ENCODE results near the gene CPB2.

The CPB2 gene

DNA sequence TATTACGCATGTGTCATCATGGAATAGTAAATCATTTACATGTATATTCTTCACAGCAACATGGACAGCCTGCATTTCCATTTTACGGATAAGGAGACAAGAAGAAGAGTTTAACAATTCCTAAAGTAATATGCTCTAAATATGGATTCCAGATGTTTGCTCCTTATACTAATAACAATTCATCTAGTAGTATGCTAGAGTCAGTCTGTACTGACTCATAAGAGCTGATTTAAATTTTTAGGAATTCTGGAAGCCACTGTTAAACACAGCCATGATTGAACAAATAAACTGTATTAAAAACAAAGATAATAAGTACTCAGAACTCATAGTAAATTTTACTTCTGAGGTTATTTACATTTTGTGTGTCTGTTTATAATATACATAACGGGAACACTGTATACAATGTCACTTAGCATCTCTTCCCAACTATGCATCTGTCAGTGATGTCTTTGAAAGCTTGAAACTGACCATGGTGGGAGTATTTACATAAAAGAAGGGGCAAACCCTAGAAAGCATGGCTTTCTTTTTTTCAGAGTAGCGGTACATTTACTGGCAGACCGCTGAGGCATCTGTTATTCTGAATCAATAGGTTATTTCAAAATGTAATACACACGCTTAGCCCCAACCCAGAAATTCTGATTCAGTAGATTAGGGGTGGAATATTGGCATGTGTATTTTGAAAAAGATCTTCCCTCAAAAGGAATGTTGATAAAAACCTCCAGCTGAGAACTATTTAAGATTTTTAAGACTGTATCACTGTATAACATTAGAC lies 65.2 kb downstream of the CPB2 start:
- TF ChIP-seq, protein P1, sequence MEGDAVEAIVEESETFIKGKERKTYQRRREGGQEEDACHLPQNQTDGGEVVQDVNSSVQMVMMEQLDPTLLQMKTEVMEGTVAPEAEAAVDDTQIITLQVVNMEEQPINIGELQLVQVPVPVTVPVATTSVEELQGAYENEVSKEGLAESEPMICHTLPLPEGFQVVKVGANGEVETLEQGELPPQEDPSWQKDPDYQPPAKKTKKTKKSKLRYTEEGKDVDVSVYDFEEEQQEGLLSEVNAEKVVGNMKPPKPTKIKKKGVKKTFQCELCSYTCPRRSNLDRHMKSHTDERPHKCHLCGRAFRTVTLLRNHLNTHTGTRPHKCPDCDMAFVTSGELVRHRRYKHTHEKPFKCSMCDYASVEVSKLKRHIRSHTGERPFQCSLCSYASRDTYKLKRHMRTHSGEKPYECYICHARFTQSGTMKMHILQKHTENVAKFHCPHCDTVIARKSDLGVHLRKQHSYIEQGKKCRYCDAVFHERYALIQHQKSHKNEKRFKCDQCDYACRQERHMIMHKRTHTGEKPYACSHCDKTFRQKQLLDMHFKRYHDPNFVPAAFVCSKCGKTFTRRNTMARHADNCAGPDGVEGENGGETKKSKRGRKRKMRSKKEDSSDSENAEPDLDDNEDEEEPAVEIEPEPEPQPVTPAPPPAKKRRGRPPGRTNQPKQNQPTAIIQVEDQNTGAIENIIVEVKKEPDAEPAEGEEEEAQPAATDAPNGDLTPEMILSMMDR (IDR thresholded peaks at IDR 0.05; ENCODE audit: borderline replicate concordance, extremely low read depth, low read length, poor library complexity, severe bottlenecking), result no peak
- TF ChIP-seq EZH2 (IDR thresholded peaks at IDR 0.05; ENCODE audit: borderline replicate concordance, low read depth, low read length, severe bottlenecking), result no peak
- peaks cover 74% of the 10 kb centered on the region for H3K79me2 ChIP-seq (ENCODE audit: insufficient read depth, low read length)

DNA sequence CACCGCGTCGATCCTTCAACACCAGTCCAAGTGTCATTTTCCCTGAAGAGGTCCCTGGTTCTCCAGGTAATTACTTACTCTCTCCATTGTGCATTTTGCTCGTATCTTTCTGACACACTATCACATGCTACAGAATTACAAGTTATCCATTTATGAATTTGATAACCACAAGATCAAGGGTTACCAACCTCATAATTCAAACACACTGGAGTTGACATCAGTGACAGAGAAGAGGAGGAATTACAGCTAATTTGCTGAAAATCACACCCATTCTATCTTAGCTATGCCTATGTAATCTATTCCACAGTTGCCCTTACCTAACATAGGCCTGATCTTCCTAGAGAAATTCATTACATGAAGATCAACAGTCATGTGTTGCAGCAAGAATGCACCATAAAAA lies 66.5 kb downstream of the CPB2 start:
- Histone ChIP-seq H3K36me3 (ENCODE audit: insufficient read depth, low read length) (peaks cover 55% of the 10 kb centered on the region), H3K9ac (ENCODE audit: low read depth, low read length) (no peak overlapping the region), H3K79me2 (ENCODE audit: insufficient read depth, low read length) (peaks cover 73% of the 10 kb centered on the region), H3K9me3 (ENCODE audit: insufficient read depth, low read length, severe bottlenecking) (no peaks in the 10 kb centered on the region), H3K27me3 (ENCODE audit: insufficient read depth, low read length, poor library complexity) (no peaks in the 10 kb centered on the region), H3K4me1 (ENCODE audit: insufficient read depth, low read length) (no peaks in the 10 kb centered on the region), H4K20me1 (ENCODE audit: insufficient read depth, low read length) (0 out of 2 replicates have a peak, but pooled peaks cover 3% of the 10 kb centered on the region), H3K4me2 (ENCODE audit: insufficient read depth, low read length) (no peak overlapping the region), H3K4me3 (ENCODE audit: low read depth in 1 of 2, low read length in 2 of 2) (no peak overlapping the region), H2AFZ (ENCODE audit: low read depth, low read length) (no peak overlapping the region), H3K27ac (ENCODE audit: low read length) (no peak overlapping the region)
- ATAC-seq (ENCODE audit: insufficient read depth, low read depth), result no peak
- no peak for DNase-seq
- TF ChIP-seq, protein P1 (IDR thresholded peaks at IDR 0.05; ENCODE audit: borderline replicate concordance, extremely low read depth, low read length, poor library complexity, severe bottlenecking), result no peak
- TF ChIP-seq EZH2 (IDR thresholded peaks at IDR 0.05; ENCODE audit: borderline replicate concordance, low read depth, low read length, severe bottlenecking), result no peak

More for the DNA sequence above, 65.2 kb downstream of the CPB2 start:
- no peak overlapping the region for H3K9ac ChIP-seq (ENCODE audit: low read depth, low read length)
- DNase-seq (no peak), ATAC-seq (ENCODE audit: insufficient read depth, low read depth) (no peak)
- no peak overlapping the region for H3K27ac ChIP-seq (ENCODE audit: low read length)
- H4K20me1 ChIP-seq (ENCODE audit: insufficient read depth, low read length), result peaks cover 6% of the 10 kb centered on the region; the same call in 1 of the 2 replicates
- no peak overlapping the region for H3K4me3 ChIP-seq (ENCODE audit: low read depth in 1 of 2, low read length in 2 of 2)
- H3K4me1 ChIP-seq (ENCODE audit: insufficient read depth, low read length), result no peaks in the 10 kb centered on the region; the same call in 1 of the 2 replicates
- H3K9me3 ChIP-seq (ENCODE audit: insufficient read depth, low read length, severe bottlenecking), result no peaks in the 10 kb centered on the region
- peaks cover 63% of the 10 kb centered on the region for H3K36me3 ChIP-seq (ENCODE audit: insufficient read depth, low read length)
- no peaks in the 10 kb centered on the region for H3K27me3 ChIP-seq (ENCODE audit: insufficient read depth, low read length, poor library complexity)
- H2AFZ ChIP-seq (ENCODE audit: low read depth, low read length), result no peak overlapping the region
- H3K4me2 ChIP-seq (ENCODE audit: insufficient read depth, low read length), result no peak overlapping the region

DNA sequence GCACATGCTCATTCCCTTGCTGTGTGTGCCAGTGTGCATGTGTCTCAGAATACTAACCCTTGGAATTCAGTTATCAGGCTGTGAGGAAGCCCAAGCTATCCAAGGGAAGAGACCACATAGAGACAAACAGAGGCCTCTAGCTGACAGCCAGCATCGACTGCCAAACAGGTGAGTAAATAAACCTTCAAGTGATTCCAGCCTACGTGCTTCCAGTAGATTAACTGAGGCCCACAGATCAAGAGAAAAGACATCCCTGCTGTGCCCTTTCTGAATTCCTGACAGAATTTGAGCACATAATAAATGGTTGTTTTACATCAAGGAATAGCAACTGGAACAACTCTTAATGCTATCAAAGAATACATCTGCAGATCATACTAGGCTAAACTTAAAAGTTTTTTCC lies 69.8 kb downstream of the CPB2 start:
- no peak overlapping the region for H3K9ac ChIP-seq (ENCODE audit: low read depth, low read length)
- H3K27ac ChIP-seq (ENCODE audit: low read length), result no peak overlapping the region
- no peaks in the 10 kb centered on the region for H3K4me1 ChIP-seq (ENCODE audit: insufficient read depth, low read length)
- no peaks in the 10 kb centered on the region for H3K27me3 ChIP-seq (ENCODE audit: insufficient read depth, low read length, poor library complexity)
- H3K4me2 ChIP-seq (ENCODE audit: insufficient read depth, low read length), result no peak overlapping the region
- TF ChIP-seq, protein P1 (IDR thresholded peaks at IDR 0.05; ENCODE audit: borderline replicate concordance, extremely low read depth, low read length, poor library complexity, severe bottlenecking), result no peak
- no peak for TF ChIP-seq EZH2 (IDR thresholded peaks at IDR 0.05; ENCODE audit: borderline replicate concordance, low read depth, low read length, severe bottlenecking)
- H3K79me2 ChIP-seq (ENCODE audit: insufficient read depth, low read length), result peaks cover 73% of the 10 kb centered on the region
- peaks cover 4% of the 10 kb centered on the region for H3K9me3 ChIP-seq (ENCODE audit: insufficient read depth, low read length, severe bottlenecking)
- no peak overlapping the region for H2AFZ ChIP-seq (ENCODE audit: low read depth, low read length)
- ATAC-seq (ENCODE audit: insufficient read depth, low read depth), result no peak
- peaks cover 49% of the 10 kb centered on the region for H3K36me3 ChIP-seq (ENCODE audit: insufficient read depth, low read length)
- no peak overlapping the region for H3K4me3 ChIP-seq (ENCODE audit: low read depth in 1 of 2, low read length in 2 of 2)
- H4K20me1 ChIP-seq (ENCODE audit: insufficient read depth, low read length), result no peaks in the 10 kb centered on the region
- no peak for DNase-seq

All from DND-41 (cell line).